MM.1S (cell line): ENCODE measurements around the gene SYNCRIP.
A peak's percentile ranks its signal among the peaks of the same experiment; 100 is the strongest.

ENCODE experiments used
- DNase-seq: peaks from one replicate; pipeline ENCODE4 v3.0.0-alpha.2; 2015
- H2AFZ ChIP-seq: fragments of 300-600 bp; sonication (generic); 2 replicates; pipeline ENCODE4 v1.6.0; 2016; ENCODE audit warnings: antibody characterized with exemption, low read length
- H3F3A ChIP-seq: fragments of 300-600 bp; sonication (generic); 2 replicates; pipeline ENCODE4 v1.6.1; 2016; ENCODE audit warnings: mild to moderate bottlenecking, antibody characterized with exemption, low read length, moderate library complexity, mixed read lengths; ENCODE audit not compliant: insufficient read depth
- H3K27ac ChIP-seq: fragments of 300-600 bp; sonication (generic); 2 replicates; pipeline ENCODE4 v1.5.1; 2016; ENCODE audit warnings: mild to moderate bottlenecking, low read length
- H3K27me3 ChIP-seq: fragments of 300-600 bp; sonication (generic); replicated peaks from 2 replicates; pipeline ENCODE4 v1.6.0; 2016; ENCODE audit warnings: low read length; ENCODE audit not compliant: insufficient read depth
- H3K36me3 ChIP-seq: fragments of 300-600 bp; sonication (generic); replicated peaks from 2 replicates; pipeline ENCODE4 v1.6.1; 2016; ENCODE audit warnings: mild to moderate bottlenecking, low read length, mixed read lengths; ENCODE audit not compliant: insufficient read depth
- H3K4me1 ChIP-seq: fragments of 300-600 bp; sonication (generic); 2 replicates; pipeline ENCODE4 v1.6.1; 2016; ENCODE audit warnings: low read length, mixed read lengths
- H3K4me2 ChIP-seq: fragments of 300-600 bp; sonication (generic); 2 replicates; pipeline ENCODE4 v1.6.0; 2016; ENCODE audit warnings: low read depth, low read length
- H3K4me3 ChIP-seq: fragments of 300-600 bp; sonication (generic); 2 replicates; pipeline ENCODE4 v1.5.1; 2016; ENCODE audit warnings: low read length, mixed read lengths
- H3K79me2 ChIP-seq: fragments of 300-600 bp; sonication (generic); 2 replicates; pipeline ENCODE4 v1.6.1; 2016; ENCODE audit warnings: mixed run types, low read length, mixed read lengths
- H3K9ac ChIP-seq: fragments of 300-600 bp; sonication (generic); 2 replicates; pipeline ENCODE4 v1.6.1; 2016; ENCODE audit warnings: low read length, mixed read lengths
- H3K9me2 ChIP-seq: fragments of 300-600 bp; sonication (generic); replicated peaks from 2 replicates; pipeline ENCODE4 v1.6.1; 2016; ENCODE audit warnings: mild to moderate bottlenecking, low read length, mixed read lengths; ENCODE audit not compliant: insufficient read depth
- H3K9me3 ChIP-seq: fragments of 300-600 bp; sonication (generic); replicated peaks from 2 replicates; pipeline ENCODE4 v1.6.1; 2016; ENCODE audit warnings: mild to moderate bottlenecking, low read length, mixed read lengths; ENCODE audit not compliant: insufficient read depth
- H4K20me1 ChIP-seq: fragments of 300-600 bp; sonication (generic); 2 replicates; pipeline ENCODE4 v1.6.1; 2016; ENCODE audit warnings: mild to moderate bottlenecking, low read length, moderate library complexity, mixed read lengths; ENCODE audit not compliant: insufficient read depth
- CTCF ChIP-seq: fragments of 300-600 bp; sonication (generic); IDR thresholded peaks from 2 replicates; pipeline ENCODE4 v1.5.1; 2016; ENCODE audit warnings: antibody characterized with exemption, low read length, mixed read lengths
- EZH2 ChIP-seq: fragments of 300-600 bp; sonication (generic); optimal IDR thresholded peaks from 2 replicates; pipeline ENCODE3; 2017; ENCODE audit warnings: low read depth, mild to moderate bottlenecking, antibody characterized with exemption, low read length, mixed read lengths
- EZH2phosphoT487 ChIP-seq: fragments of 300-600 bp; sonication (generic); IDR thresholded peaks from 2 replicates; pipeline ENCODE4 v1.6.1; 2018; ENCODE audit warnings: antibody characterized with exemption, low read length

Gene SYNCRIP

GRCh38 chr6:85675030-85675819 is 32.5 kb upstream of the SYNCRIP start:
- H3K79me2 ChIP-seq: peaks cover 57% of the 10 kb centered on the region
- H3K27me3 ChIP-seq: no peaks in the 10 kb centered on the region
- peaks cover 20% of the 10 kb centered on the region for H4K20me1 ChIP-seq
- no peak for DNase-seq
- H3K9me2 ChIP-seq: no peaks in the 10 kb centered on the region
- peak overlapping the region; percentile 71; the same call in 1 of the 2 replicates for H3K4me2 ChIP-seq
- H2AFZ ChIP-seq: no peak overlapping the region
- no peaks in the 10 kb centered on the region for H3K9me3 ChIP-seq
- H3F3A ChIP-seq: peaks cover 90% of the 10 kb centered on the region
- peaks cover 12% of the 10 kb centered on the region; the same call in 1 of the 2 replicates for H3K36me3 ChIP-seq
- H3K4me1 ChIP-seq: peaks cover 20% of the 10 kb centered on the region
- peak overlapping the region; percentile 14; the same call in 1 of the 2 replicates for H3K27ac ChIP-seq
- no peak for TF ChIP-seq CTCF
- no peak for TF ChIP-seq EZH2
- TF ChIP-seq EZH2phosphoT487: no peak
- no peak overlapping the region for H3K9ac ChIP-seq
- H3K4me3 ChIP-seq: peak overlapping the region; percentile 96; the same call in 1 of the 2 replicates

GRCh38 chr6:85674604-85675003 is 31.9 kb upstream of the SYNCRIP start:
- Histone ChIP-seq H3K4me2 (no peak overlapping the region), H2AFZ (no peak overlapping the region), H3F3A (peaks cover 90% of the 10 kb centered on the region), H3K4me3 (no peak overlapping the region), H3K27ac (no peak overlapping the region), H3K27me3 (no peaks in the 10 kb centered on the region), H3K9ac (no peak overlapping the region), H4K20me1 (peaks cover 20% of the 10 kb centered on the region), H3K4me1 (peaks cover 25% of the 10 kb centered on the region), H3K36me3 (peaks cover 12% of the 10 kb centered on the region; the same call in 1 of the 2 replicates), H3K9me2 (no peaks in the 10 kb centered on the region), H3K9me3 (no peaks in the 10 kb centered on the region), H3K79me2 (peaks cover 52% of the 10 kb centered on the region)
- TF ChIP-seq EZH2 (no peak), EZH2phosphoT487 (no peak), CTCF (no peak)
- no peak for DNase-seq

GRCh38 chr6:85673198-85674139 is 30.8 kb upstream of the SYNCRIP start:
- Histone ChIP-seq H3K9ac (no peak overlapping the region), H3K27ac (no peak overlapping the region), H3K4me1 (peaks cover 36% of the 10 kb centered on the region), H3K27me3 (no peaks in the 10 kb centered on the region), H3F3A (peaks cover 86% of the 10 kb centered on the region), H3K36me3 (peaks cover 12% of the 10 kb centered on the region; the same call in 1 of the 2 replicates), H3K4me2 (no peak overlapping the region), H4K20me1 (peaks cover 20% of the 10 kb centered on the region), H3K4me3 (no peak overlapping the region), H2AFZ (no peak overlapping the region), H3K9me2 (no peaks in the 10 kb centered on the region), H3K9me3 (no peaks in the 10 kb centered on the region), H3K79me2 (peaks cover 54% of the 10 kb centered on the region)
- TF ChIP-seq EZH2phosphoT487: no peak
- no peak for TF ChIP-seq EZH2
- TF ChIP-seq CTCF: no peak
- DNase-seq: no peak
